KOPT-K1 (cell line): Measurements from ENCODE around the gene ACP1.

Experiments used
- H3K27ac ChIP-seq: fragments of 200-600 bp; sonication (generic); 2 replicates; pipeline ENCODE4 v1.5.1; 2016; ENCODE audit warnings: antibody characterized with exemption, mild to moderate bottlenecking, low read depth, low read length; ENCODE audit not compliant: poor library complexity, severe bottlenecking
- H3K36me3 ChIP-seq: fragments of 200-600 bp; sonication (generic); 2 replicates; pipeline ENCODE4 v1.5.1; 2017; ENCODE audit warnings: antibody characterized with exemption, mild to moderate bottlenecking, low read length, moderate library complexity; ENCODE audit not compliant: insufficient read depth
- H3K9me3 ChIP-seq: fragments of 200-600 bp; sonication (generic); 2 replicates; pipeline ENCODE4 v1.5.1; 2017; ENCODE audit warnings: antibody characterized with exemption, low read length, mild to moderate bottlenecking; ENCODE audit not compliant: insufficient read depth, poor library complexity, severe bottlenecking

Gene ACP1

GRCh38 chr2:246489-247144, 18.1 kb upstream of the ACP1 start:
- no peaks in the 10 kb centered on the region for H3K9me3 ChIP-seq
- H3K27ac ChIP-seq: no peak overlapping the region
- H3K36me3 ChIP-seq: peaks cover 15% of the 10 kb centered on the region; the same call in 1 of the 2 replicates

GRCh38 chr2:248724-249123, 16.0 kb upstream of the ACP1 start:
- Histone ChIP-seq H3K9me3 (no peaks in the 10 kb centered on the region), H3K36me3 (peaks cover 15% of the 10 kb centered on the region; the same call in 1 of the 2 replicates), H3K27ac (no peak overlapping the region)

GRCh38 chr2:249538-250042, 15.2 kb upstream of the ACP1 start:
- H3K36me3 ChIP-seq: peaks cover 13% of the 10 kb centered on the region; the same call in 1 of the 2 replicates
- H3K27ac ChIP-seq: no peak overlapping the region
- no peaks in the 10 kb centered on the region for H3K9me3 ChIP-seq

GRCh38 chr2:252001-252602, 12.6 kb upstream of the ACP1 start:
- H3K36me3 ChIP-seq: peaks cover 7% of the 10 kb centered on the region; the same call in 1 of the 2 replicates
- peaks cover under 1% of the 10 kb centered on the region for H3K9me3 ChIP-seq
- no peak overlapping the region for H3K27ac ChIP-seq

DNA sequence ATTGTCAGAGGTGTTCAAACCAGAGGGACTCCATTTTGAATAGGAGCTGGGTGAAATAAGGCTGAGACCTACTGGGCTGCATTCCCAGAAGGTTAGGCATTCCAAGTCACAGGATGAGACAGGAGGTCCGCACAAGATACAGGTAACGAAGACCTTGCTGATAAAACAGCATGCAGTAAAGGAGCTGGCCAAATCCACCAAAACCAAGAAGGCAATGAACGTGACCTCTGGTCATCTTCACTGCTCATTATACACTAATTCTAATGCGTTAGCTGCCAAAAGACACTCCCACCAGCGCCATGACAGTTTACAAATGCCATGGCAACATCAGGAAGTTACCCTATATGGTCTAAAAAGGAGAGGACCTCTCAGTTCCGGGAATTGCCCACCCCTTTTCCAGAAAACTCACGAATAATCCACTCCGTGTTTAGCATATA, 11.5 kb upstream of the ACP1 start:
- Histone ChIP-seq H3K27ac (no peak overlapping the region), H3K36me3 (peaks cover 7% of the 10 kb centered on the region; the same call in 1 of the 2 replicates), H3K9me3 (peaks cover 12% of the 10 kb centered on the region)

GRCh38 chr2:254241-254640, 10.5 kb upstream of the ACP1 start:
- Histone ChIP-seq H3K36me3 (peaks cover 6% of the 10 kb centered on the region; the same call in 1 of the 2 replicates), H3K9me3 (peaks cover 19% of the 10 kb centered on the region), H3K27ac (no peak overlapping the region)

GRCh38 chr2:255195-255594, 9.6 kb upstream of the ACP1 start:
- Histone ChIP-seq H3K9me3 (peaks cover 19% of the 10 kb centered on the region), H3K27ac (no peak overlapping the region), H3K36me3 (no peaks in the 10 kb centered on the region)

DNA sequence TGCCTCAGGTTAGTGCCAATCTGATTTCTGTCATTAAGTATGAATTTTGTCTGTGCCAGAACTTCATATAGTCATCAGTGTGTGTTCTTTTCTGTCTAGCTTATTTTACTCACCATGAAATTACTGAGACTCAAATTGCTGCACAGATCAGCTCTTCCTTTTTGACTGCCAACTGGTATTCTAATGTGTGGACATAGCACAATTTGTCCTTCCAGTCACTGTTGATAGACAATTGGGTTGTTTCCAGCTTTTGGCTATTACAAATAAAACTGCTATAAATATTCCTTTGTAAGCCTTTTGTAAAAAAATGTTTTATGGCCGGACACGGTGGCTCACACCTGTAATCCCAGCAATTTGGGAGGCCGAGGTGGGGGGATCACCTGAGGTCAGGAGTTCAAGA, 8.7 kb upstream of the ACP1 start:
- peaks cover 19% of the 10 kb centered on the region for H3K9me3 ChIP-seq
- H3K27ac ChIP-seq: no peak overlapping the region
- H3K36me3 ChIP-seq: no peaks in the 10 kb centered on the region

- H3K27ac ChIP-seq: no peak overlapping the region
- no peaks in the 10 kb centered on the region for H3K36me3 ChIP-seq
- peaks cover 19% of the 10 kb centered on the region for H3K9me3 ChIP-seq
Observed at GRCh38 chr2:257429-257828, 7.3 kb upstream of the ACP1 start.

GRCh38 chr2:257842-258241, 6.9 kb upstream of the ACP1 start:
- H3K36me3 ChIP-seq: no peaks in the 10 kb centered on the region
- H3K9me3 ChIP-seq: peaks cover 19% of the 10 kb centered on the region
- H3K27ac ChIP-seq: no peak overlapping the region

DNA sequence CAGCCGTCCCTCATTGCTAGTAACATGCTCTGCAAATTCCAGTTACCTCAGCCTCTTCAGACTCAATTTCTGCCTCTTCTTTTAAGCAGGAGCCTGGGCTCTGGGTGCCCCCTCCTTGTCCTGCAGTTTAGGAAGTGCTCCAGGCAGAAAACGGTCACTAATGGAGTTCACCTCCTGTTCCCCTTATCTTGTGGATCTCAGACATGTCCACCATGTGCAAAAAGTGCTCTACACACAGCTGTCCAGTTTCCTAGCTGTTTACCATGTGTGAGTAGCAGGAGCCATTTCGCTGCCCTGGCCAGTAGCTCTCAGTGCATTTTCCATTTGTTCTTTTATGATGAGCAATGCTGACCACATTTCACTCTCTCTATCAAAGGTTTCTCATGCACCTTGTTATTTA, 5.8 kb upstream of the ACP1 start:
- H3K27ac ChIP-seq: no peak overlapping the region

DNA sequence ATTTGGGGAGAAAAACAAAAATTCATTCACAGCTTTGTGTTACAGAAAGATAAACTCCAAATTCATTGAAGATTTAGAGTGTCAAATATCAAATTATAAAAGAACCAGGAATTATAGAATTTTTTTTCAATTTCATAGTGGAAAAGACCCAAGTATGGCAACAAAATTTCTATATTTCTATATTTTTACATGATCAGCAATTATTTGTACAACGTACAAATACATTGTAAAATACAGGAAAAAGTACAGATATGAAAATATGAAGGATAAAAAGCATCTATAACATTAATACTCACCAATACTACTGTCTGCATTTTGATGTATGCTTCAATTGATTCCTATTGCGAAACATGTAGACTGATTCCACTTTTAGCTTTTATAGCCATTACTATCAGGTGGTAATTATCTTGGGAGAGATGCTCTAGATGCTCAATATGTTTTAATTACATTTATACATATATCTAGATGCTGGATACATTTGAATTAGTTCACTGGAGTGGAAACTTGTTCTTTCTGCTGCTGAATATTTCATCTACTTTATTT, 4.9 kb upstream of the ACP1 start:
- Histone ChIP-seq H3K27ac (no peak overlapping the region), H3K36me3 (no peaks in the 10 kb centered on the region), H3K9me3 (peaks cover 19% of the 10 kb centered on the region)

More for the DNA sequence above, 5.8 kb upstream of the ACP1 start:
- H3K36me3 ChIP-seq: no peaks in the 10 kb centered on the region
- peaks cover 19% of the 10 kb centered on the region for H3K9me3 ChIP-seq

DNA sequence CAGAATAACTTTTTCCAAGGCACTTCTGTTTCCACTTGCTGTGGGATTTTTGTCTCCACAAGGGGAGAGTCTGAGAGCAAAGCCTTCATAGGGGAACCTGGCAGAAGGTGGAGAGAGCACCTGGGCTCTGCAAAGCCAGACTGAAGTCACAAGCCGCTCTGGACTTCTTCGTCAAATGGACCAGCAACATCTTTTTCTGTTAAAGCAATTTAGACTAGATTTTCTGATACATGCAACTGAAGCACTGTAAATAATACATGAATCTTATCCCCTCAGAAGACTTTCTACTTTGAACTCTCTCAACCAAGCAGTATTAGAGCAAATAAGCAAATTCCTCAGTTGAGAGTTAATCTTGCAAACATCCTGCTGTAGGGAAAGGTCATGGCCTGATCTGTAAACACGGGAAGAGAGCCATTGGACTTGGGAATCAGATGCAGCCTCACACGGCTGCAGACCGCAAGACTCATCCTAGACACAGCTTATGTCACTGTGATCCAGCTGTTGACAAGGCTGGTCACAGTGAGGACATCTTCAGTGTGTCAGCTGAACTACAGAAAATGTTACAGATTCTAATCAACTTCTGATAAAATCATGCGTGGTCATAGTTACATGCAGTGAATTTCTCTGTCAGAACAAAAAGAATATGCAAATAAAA, 4.1 kb upstream of the ACP1 start:
- Histone ChIP-seq H3K36me3 (no peaks in the 10 kb centered on the region), H3K27ac (no peak overlapping the region), H3K9me3 (peaks cover 19% of the 10 kb centered on the region)

DNA sequence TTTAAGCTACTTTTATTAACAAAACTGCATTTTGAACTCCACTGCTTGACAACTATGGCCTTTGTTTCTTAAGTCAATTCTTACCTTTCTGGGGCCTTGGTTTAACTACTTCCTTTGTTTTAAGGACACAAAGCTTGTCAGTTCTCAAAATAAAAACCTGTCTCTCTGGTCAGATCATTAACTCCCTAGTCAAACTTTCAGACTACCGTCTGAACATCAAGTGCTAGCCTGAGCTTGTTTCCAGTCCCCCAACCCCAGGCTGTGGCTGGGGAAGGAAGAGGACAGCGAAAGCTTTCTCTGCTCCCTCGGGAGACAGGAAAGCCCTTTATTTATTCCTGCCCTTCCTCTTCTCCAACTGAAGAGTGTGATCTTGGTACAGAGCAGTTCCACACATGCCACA, 2.6 kb upstream of the ACP1 start:
- Histone ChIP-seq H3K27ac (no peak overlapping the region), H3K9me3 (peaks cover 18% of the 10 kb centered on the region), H3K36me3 (peaks cover 5% of the 10 kb centered on the region; the same call in 1 of the 2 replicates)
